A549 (cell line): ENCODE results near the gene FAM124B. TPM values are rescaled to one million over a fixed set of nuclear protein-coding genes. Genes with fewer than 3 reads are reported as not detected.

Experiments
- ATAC-seq, 2 experiments: fragments of 200-7000 bp in 1 of 2; fragments of >200 bp in 1 of 2; cut with Nextera tagmentation in 1 of 2; cut with Tn5 transposase in 1 of 2; 3 replicates each; pipeline versions ENCODE4 v1.8.0 to v1.9.1; 2018 to 2020; ENCODE audit warnings: mild to moderate bottlenecking in 1 of 2, moderate library complexity in 1 of 2
- CTCF ChIA-PET: fragments of 300-600 bp; sonication (Branson Sonifier 250); formaldehyde crosslinking; extraction: SDS; loops from one replicate; lab custom pipeline; 2021; ENCODE audit warnings: antibody characterized with exemption, inconsistent platforms; lab: Yijun Ruan, JAX
- POLR2A ChIA-PET: fragments of 350-600 bp; formaldehyde crosslinking; extraction: SDS; loops from one replicate; lab custom pipeline; 2021; ENCODE audit warnings: antibody characterized with exemption, inconsistent platforms; lab: Yijun Ruan, JAX
- DNase-seq, 2 experiments: peaks; one replicate each; pipeline versions ENCODE4 v3.0.0 to v3.0.0-alpha.2; 2011 to 2016; ENCODE audit warnings: low read depth in 1 of 2, low spot score in 1 of 2
- FAIRE-seq: peaks from 2 replicates; lab custom pipeline; 2011; peaks lifted over from hg19 to GRCh38; lab: Jason Lieb, UNC
- H3K27ac ChIP-seq, 2 experiments: fragments of >200 bp; sonication (Bioruptor Twin); formaldehyde crosslinking; 3 replicates each; pipeline ENCODE4 v1.5.1; 2016 to 2017
- H3K4me1 ChIP-seq: fragments of >200 bp; sonication (Bioruptor Twin); formaldehyde crosslinking; 3 replicates; pipeline ENCODE4 v1.6.1; 2016
- H3K4me2 ChIP-seq: fragments of >200 bp; sonication (Bioruptor Twin); formaldehyde crosslinking; 3 replicates; pipeline ENCODE4 v1.6.1; 2016
- H3K4me3 ChIP-seq: fragments of >200 bp; sonication (Bioruptor Twin); formaldehyde crosslinking; 3 replicates; pipeline ENCODE4 v1.5.1; 2016
- H3K9me3 ChIP-seq: fragments of >200 bp; sonication (Bioruptor Twin); formaldehyde crosslinking; 3 replicates; pipeline ENCODE4 v1.6.1; 2016
- BHLHE40 ChIP-seq: IDR thresholded peaks from 2 replicates; pipeline ENCODE4 v1.6.1; 2012; ENCODE audit warnings: low read depth, low read length, inconsistent platforms
- CBX8 ChIP-seq: fragments of 200-600 bp; sonication (generic); IDR thresholded peaks from 2 replicates; pipeline ENCODE4 v1.6.1; 2016
- CEBPB ChIP-seq, 2 experiments: fragments of >200 bp in 1 of 2; sonication (Bioruptor Twin) in 1 of 2; formaldehyde crosslinking in 1 of 2; IDR thresholded peaks; 2 replicates each; pipeline ENCODE4 v1.6.1; 2012 to 2016
- EP300 ChIP-seq, 2 experiments: fragments of >200 bp; sonication (Bioruptor Twin); formaldehyde crosslinking; IDR thresholded peaks; 2 replicates in 1 of 2; 3 replicates in 1 of 2; pipeline ENCODE4 v1.6.1; 2016 to 2017
- ESRRA ChIP-seq: fragments of 150-350 bp; IDR thresholded peaks from 2 replicates; pipeline ENCODE4 v1.6.1; 2014; ENCODE audit warnings: mild to moderate bottlenecking, low read length, borderline replicate concordance
- FOSB ChIP-seq: fragments of 250-450 bp; sonication (Bioruptor Pico); IDR thresholded peaks from 2 replicates; pipeline ENCODE4 v1.5.0; 2020; ENCODE audit warnings: mild to moderate bottlenecking, moderate library complexity
- FOXS1 ChIP-seq: fragments of 250-450 bp; sonication (Bioruptor Pico); IDR thresholded peaks from 2 replicates; pipeline ENCODE4 v1.5.0; 2020; ENCODE audit warnings: mild to moderate bottlenecking, moderate library complexity
- HOXB13 ChIP-seq: fragments of 250-450 bp; sonication (Bioruptor Pico); IDR thresholded peaks from 2 replicates; pipeline ENCODE4 v1.5.0; 2020; ENCODE audit warnings: low read depth, mild to moderate bottlenecking, moderate library complexity
- HOXB5 ChIP-seq: fragments of 250-450 bp; sonication (Bioruptor Pico); IDR thresholded peaks from 2 replicates; pipeline ENCODE4 v1.5.0; 2020; ENCODE audit warnings: mild to moderate bottlenecking, moderate library complexity
- JUN ChIP-seq, 2 experiments: fragments of >200 bp; sonication (Bioruptor Twin); formaldehyde crosslinking; IDR thresholded peaks; 2 replicates in 1 of 2; 3 replicates in 1 of 2; pipeline ENCODE4 v1.6.1; 2016 to 2017
- KDM1A ChIP-seq: fragments of 200-600 bp; sonication (generic); IDR thresholded peaks from 2 replicates; pipeline ENCODE4 v1.6.1; 2016; ENCODE audit warnings: low read depth, mild to moderate bottlenecking
- MAZ ChIP-seq: fragments of 150-350 bp; IDR thresholded peaks from 2 replicates; pipeline ENCODE4 v1.6.1; 2014; ENCODE audit warnings: antibody characterized with exemption, low read depth, low read length, borderline replicate concordance
- NFE2L2 ChIP-seq: fragments of 150-350 bp; conservative IDR thresholded peaks from 2 replicates; pipeline ENCODE4 v1.6.1; 2014; ENCODE audit warnings: low read length
- NPAS2 ChIP-seq: fragments of 250-450 bp; sonication (Bioruptor Pico); IDR thresholded peaks from 2 replicates; pipeline ENCODE4 v1.8.0; 2022; ENCODE audit warnings: mild to moderate bottlenecking, moderate library complexity, borderline replicate concordance
- NR3C1 ChIP-seq: fragments of >200 bp; sonication (Bioruptor Twin); formaldehyde crosslinking; IDR thresholded peaks from 3 replicates; pipeline ENCODE4 v1.6.1; 2017
- PHF8 ChIP-seq: fragments of 200-600 bp; sonication (generic); IDR thresholded peaks from 2 replicates; pipeline ENCODE4 v1.6.1; 2016; ENCODE audit warnings: low read depth, mild to moderate bottlenecking, antibody characterized with exemption, moderate library complexity, borderline replicate concordance
- RAD21 ChIP-seq, 2 experiments: fragments of >200 bp in 1 of 2; sonication (Bioruptor Twin) in 1 of 2; formaldehyde crosslinking in 1 of 2; IDR thresholded peaks in 1 of 2; conservative IDR thresholded peaks in 1 of 2; 2 replicates in 1 of 2; 3 replicates in 1 of 2; pipeline ENCODE4 v1.6.1; 2012 to 2018; ENCODE audit warnings: inconsistent platforms in 1 of 2
- RARB ChIP-seq: fragments of 250-450 bp; sonication (Bioruptor Pico); IDR thresholded peaks from 2 replicates; pipeline ENCODE4 v1.8.0; 2021; ENCODE audit warnings: mild to moderate bottlenecking, moderate library complexity
- RFX5 ChIP-seq: fragments of 450-650 bp; IDR thresholded peaks from 2 replicates; pipeline ENCODE4 v1.7.1; 2014; ENCODE audit warnings: antibody characterized with exemption, mild to moderate bottlenecking, moderate library complexity
- SREBF2 ChIP-seq: fragments of 450-650 bp; IDR thresholded peaks from 2 replicates; pipeline ENCODE4 v1.6.1; 2014; ENCODE audit warnings: mild to moderate bottlenecking, moderate library complexity
- ZC3H11A ChIP-seq: fragments of 450-650 bp; IDR thresholded peaks from 2 replicates; pipeline ENCODE4 v1.6.1; 2014; ENCODE audit warnings: antibody characterized with exemption, mild to moderate bottlenecking
- ZFP36 ChIP-seq: fragments of 450-650 bp; IDR thresholded peaks from 2 replicates; pipeline ENCODE4 v1.6.1; 2014; ENCODE audit warnings: borderline replicate concordance; ENCODE audit not compliant: partially characterized antibody
- ZSCAN20 ChIP-seq: fragments of 250-450 bp; sonication (Bioruptor Pico); IDR thresholded peaks from 2 replicates; pipeline ENCODE4 v1.8.0; 2022; ENCODE audit warnings: mild to moderate bottlenecking, moderate library complexity
- WGBS: methylation state at CpG from one replicate; pipeline ENCODE4 v1.1.6; 2017; ENCODE audit errors: missing lambda C conversion rate; 5-methylcytosine and 5-hydroxymethylcytosine counted together
- polyA plus RNA-seq, 4 experiments: library from polyadenylated mRNA; depleted of rRNA in 3 of 4; stranded (reverse); fragments of >200 nt; fragmentation: RNase III in 1 of 4; extraction: RNeasy Plus Mini Kit Qiagen cat#74134 plus additional on column Dnase treatment in 1 of 4; gene quantifications; 2 replicates in 3 of 4; 3 replicates in 1 of 4; pipeline ENCODE4 v1.2.3, GENCODE V29; 2011 to 2017
- TF ChIP-seq, protein P1 (sequence below): fragments of 250-450 bp; sonication (Bioruptor Pico); IDR thresholded peaks from 2 replicates; pipeline ENCODE4 v1.5.0; 2021; ENCODE audit warnings: mild to moderate bottlenecking, moderate library complexity, borderline replicate concordance
- TF ChIP-seq, protein P2 (sequence below): IDR thresholded peaks from 2 replicates; pipeline ENCODE4 v1.6.1; 2012; ENCODE audit warnings: low read depth, borderline replicate concordance
- TF ChIP-seq, protein P3 (sequence below): IDR thresholded peaks from 2 replicates; pipeline ENCODE4 v1.6.1; 2012
- TF ChIP-seq, protein P4 (sequence below): fragments of 450-650 bp; IDR thresholded peaks from 2 replicates; pipeline ENCODE4 v1.6.1; 2014; ENCODE audit warnings: antibody characterized with exemption

The FAM124B gene
- polyA plus RNA-seq, 2 of the 4 experiments (the other 2 are of a cell fraction): not detected

DNA sequence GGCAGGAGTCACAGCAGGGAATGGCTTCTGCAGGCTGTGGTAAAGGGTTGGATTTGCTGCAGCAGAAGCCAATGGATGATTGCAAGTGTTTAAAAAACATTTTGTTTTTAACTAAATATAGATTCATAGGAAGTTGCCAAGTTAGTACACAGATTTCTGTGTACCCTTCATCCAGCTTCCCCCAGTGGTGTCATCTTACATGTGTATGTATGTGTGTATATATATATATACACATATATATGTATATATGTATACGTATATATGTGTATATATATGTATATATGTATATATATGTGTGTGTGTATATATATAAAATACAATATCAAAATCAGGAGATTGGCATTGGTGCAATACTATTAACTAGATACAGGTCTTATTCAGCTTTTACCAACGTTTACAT is 19.2 kb upstream of the FAM124B start:
- CTCF ChIA-PET: interaction anchor here (0.6 kb wide), 1 partner anchor 343 kb away, joined by 3 read pairs; no protein-coding TSS in a partner anchor
- ATAC-seq (no peak), DNase-seq (no peak), FAIRE-seq (no peak)
- Histone ChIP-seq H3K4me1 (no peaks in the 10 kb centered on the region), H3K27ac (no peak overlapping the region), H3K9me3 (no peaks in the 10 kb centered on the region), H3K4me2 (no peak overlapping the region), H3K4me3 (no peak overlapping the region)
- TF ChIP-seq EP300 (IDR thresholded peaks at IDR 0.05) (no peak), HOXB13 (CRISPR knock-in tag) (no peak), RFX5 (no peak), HOXB5 (CRISPR knock-in tag) (no peak), CEBPB (IDR thresholded peaks at IDR 0.05) (no peak), CBX8 (no peak), ZSCAN20 (CRISPR knock-in tag) (no peak), JUN (IDR thresholded peaks at IDR 0.05) (no peak), RARB (no peak), FOSB (no peak), ZC3H11A (no peak)
- TF ChIP-seq, protein P1, sequence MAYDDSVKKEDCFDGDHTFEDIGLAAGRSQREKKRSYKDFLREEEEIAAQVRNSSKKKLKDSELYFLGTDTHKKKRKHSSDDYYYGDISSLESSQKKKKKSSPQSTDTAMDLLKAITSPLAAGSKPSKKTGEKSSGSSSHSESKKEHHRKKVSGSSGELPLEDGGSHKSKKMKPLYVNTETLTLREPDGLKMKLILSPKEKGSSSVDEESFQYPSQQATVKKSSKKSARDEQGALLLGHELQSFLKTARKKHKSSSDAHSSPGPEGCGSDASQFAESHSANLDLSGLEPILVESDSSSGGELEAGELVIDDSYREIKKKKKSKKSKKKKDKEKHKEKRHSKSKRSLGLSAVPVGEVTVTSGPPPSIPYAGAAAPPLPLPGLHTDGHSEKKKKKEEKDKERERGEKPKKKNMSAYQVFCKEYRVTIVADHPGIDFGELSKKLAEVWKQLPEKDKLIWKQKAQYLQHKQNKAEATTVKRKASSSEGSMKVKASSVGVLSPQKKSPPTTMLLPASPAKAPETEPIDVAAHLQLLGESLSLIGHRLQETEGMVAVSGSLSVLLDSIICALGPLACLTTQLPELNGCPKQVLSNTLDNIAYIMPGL: no peak
- POLR2A ChIA-PET: no interaction called here
- WGBS: 6% methylated on average over 2 of the region's 2 CpGs

- Histone ChIP-seq H3K27ac (no peak overlapping the region), H3K9me3 (no peaks in the 10 kb centered on the region), H3K4me2 (no peak overlapping the region), H3K4me1 (no peaks in the 10 kb centered on the region), H3K4me3 (no peak overlapping the region)
- no peak for FAIRE-seq
- POLR2A ChIA-PET: no interaction called here
- TF ChIP-seq FOXS1 (CRISPR knock-in tag) (no peak), ZFP36 (no peak), ESRRA (no peak), EP300 (IDR thresholded peaks at IDR 0.05) (no peak)
- TF ChIP-seq, protein P2, sequence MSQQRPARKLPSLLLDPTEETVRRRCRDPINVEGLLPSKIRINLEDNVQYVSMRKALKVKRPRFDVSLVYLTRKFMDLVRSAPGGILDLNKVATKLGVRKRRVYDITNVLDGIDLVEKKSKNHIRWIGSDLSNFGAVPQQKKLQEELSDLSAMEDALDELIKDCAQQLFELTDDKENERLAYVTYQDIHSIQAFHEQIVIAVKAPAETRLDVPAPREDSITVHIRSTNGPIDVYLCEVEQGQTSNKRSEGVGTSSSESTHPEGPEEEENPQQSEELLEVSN: no peak
- TF ChIP-seq, protein P3, sequence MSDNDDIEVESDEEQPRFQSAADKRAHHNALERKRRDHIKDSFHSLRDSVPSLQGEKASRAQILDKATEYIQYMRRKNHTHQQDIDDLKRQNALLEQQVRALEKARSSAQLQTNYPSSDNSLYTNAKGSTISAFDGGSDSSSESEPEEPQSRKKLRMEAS: no peak
- 71% methylated on average over 4 of the region's 4 CpGs for WGBS
- no peak for DNase-seq
- ATAC-seq: no peak
- CTCF ChIA-PET: interaction anchor here (0.9 kb wide), 1 partner anchor 9 kb away, joined by 5 read pairs; no protein-coding TSS in a partner anchor
Observed at GRCh38 chr2:224417947-224418346, 16.0 kb upstream of the FAM124B start.

- CTCF ChIA-PET: interaction anchor here (0.8 to 1.4 kb wide), 2 partner anchors 13 to 24 kb away, joined by 3 read pairs; no protein-coding TSS in a partner anchor
- FAIRE-seq (no peak), ATAC-seq (no peak), DNase-seq (no peak)
- H3K4me3 ChIP-seq: no peak overlapping the region
- H3K4me2 ChIP-seq: no peak overlapping the region
- POLR2A ChIA-PET: no interaction called here
- H3K9me3 ChIP-seq: no peaks in the 10 kb centered on the region
- 79% methylated on average over 1 of the region's 1 CpG for WGBS
- TF ChIP-seq, protein P4, sequence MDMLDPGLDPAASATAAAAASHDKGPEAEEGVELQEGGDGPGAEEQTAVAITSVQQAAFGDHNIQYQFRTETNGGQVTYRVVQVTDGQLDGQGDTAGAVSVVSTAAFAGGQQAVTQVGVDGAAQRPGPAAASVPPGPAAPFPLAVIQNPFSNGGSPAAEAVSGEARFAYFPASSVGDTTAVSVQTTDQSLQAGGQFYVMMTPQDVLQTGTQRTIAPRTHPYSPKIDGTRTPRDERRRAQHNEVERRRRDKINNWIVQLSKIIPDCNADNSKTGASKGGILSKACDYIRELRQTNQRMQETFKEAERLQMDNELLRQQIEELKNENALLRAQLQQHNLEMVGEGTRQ: no peak
- no peak for TF ChIP-seq KDM1A
- no peak for TF ChIP-seq NPAS2 (CRISPR knock-in tag)
- no peak for TF ChIP-seq RAD21 (conservative IDR thresholded peaks at IDR 0.05 in 1 of 2, IDR thresholded peaks at IDR 0.05 in 1 of 2)
- no peak for TF ChIP-seq PHF8
- TF ChIP-seq NFE2L2: no peak
- no peak for TF ChIP-seq NR3C1
- TF ChIP-seq SREBF2: no peak
- no peak for TF ChIP-seq BHLHE40
- no peak for TF ChIP-seq MAZ
- H3K27ac ChIP-seq: no peak overlapping the region
- no peaks in the 10 kb centered on the region for H3K4me1 ChIP-seq
Observed at GRCh38 chr2:224417361-224417729, 15.4 kb upstream of the FAM124B start.
